Neuronal stem cell (in vitro differentiated cells): ENCODE results near the gene CDH11.

ENCODE experiments used
- DNase-seq: peaks from one replicate; pipeline ENCODE4 v3.0.0-alpha.2; 2013; ENCODE audit warnings: low spot score
- H2AFZ ChIP-seq: one replicate; pipeline ENCODE4 v1.6.1; 2013; ENCODE audit warnings: mild to moderate bottlenecking, low read length, inconsistent platforms
- H2AK5ac ChIP-seq: 2 replicates; pipeline ENCODE4 v1.6.1; 2013; ENCODE audit warnings: low read depth, mild to moderate bottlenecking, inconsistent platforms, low read length, moderate library complexity, mixed read lengths
- H2BK120ac ChIP-seq: 2 replicates; pipeline ENCODE4 v1.6.1; 2013; ENCODE audit warnings: low read depth, mild to moderate bottlenecking, inconsistent platforms, low read length, moderate library complexity, mixed read lengths
- H2BK12ac ChIP-seq: one replicate; pipeline ENCODE4 v1.6.1; 2013; ENCODE audit warnings: low read length, inconsistent platforms
- H2BK15ac ChIP-seq: 2 replicates; pipeline ENCODE4 v1.6.1; 2013; ENCODE audit warnings: mild to moderate bottlenecking, low read length, inconsistent platforms, mixed read lengths
- H2BK5ac ChIP-seq: one replicate; pipeline ENCODE4 v1.6.1; 2013; ENCODE audit warnings: inconsistent platforms, mild to moderate bottlenecking, low read length, moderate library complexity
- H3K14ac ChIP-seq: one replicate; pipeline ENCODE4 v1.6.1; 2013; ENCODE audit warnings: low read length, inconsistent platforms
- H3K18ac ChIP-seq: 2 replicates; pipeline ENCODE4 v1.6.1; 2013; ENCODE audit warnings: low read length, inconsistent platforms
- H3K23ac ChIP-seq: 2 replicates; pipeline ENCODE4 v1.6.1; 2013; ENCODE audit warnings: low read depth, mild to moderate bottlenecking, mixed read lengths, low read length, inconsistent platforms; ENCODE audit not compliant: poor library complexity
- H3K27ac ChIP-seq: replicated peaks from 3 replicates; pipeline ENCODE4 v1.5.1; 2013; ENCODE audit warnings: low read length, inconsistent platforms
- H3K27me3 ChIP-seq, 3 experiments: 2 replicates each; pipeline ENCODE4 v1.6.1; 2013; ENCODE audit warnings: low read length in 3 of 3, mild to moderate bottlenecking in 2 of 3, inconsistent platforms in 1 of 3, low read depth in 1 of 3, mixed read lengths in 1 of 3, moderate library complexity in 1 of 3; ENCODE audit not compliant: control insufficient read depth in 3 of 3, insufficient read depth in 3 of 3
- H3K36me3 ChIP-seq, 2 donors: replicated peaks in 1 of 2; 2 replicates each; pipeline ENCODE4 v1.6.1; 2013; ENCODE audit warnings: low read length in 2 of 2; ENCODE audit not compliant: control insufficient read depth in 2 of 2, insufficient read depth in 2 of 2
- H3K4ac ChIP-seq: 2 replicates; pipeline ENCODE4 v1.6.1; 2013; ENCODE audit warnings: inconsistent platforms, mild to moderate bottlenecking, low read length, moderate library complexity
- H3K4me1 ChIP-seq, 2 donors: 1 replicate in 1 of 2; 2 replicates in 1 of 2; pipeline ENCODE4 v1.6.1; 2013; ENCODE audit warnings: low read length in 2 of 2, low read depth in 1 of 2; ENCODE audit not compliant: control insufficient read depth in 2 of 2, insufficient read depth in 1 of 2
- H3K4me2 ChIP-seq: one replicate; pipeline ENCODE4 v1.6.1; 2013; ENCODE audit warnings: mild to moderate bottlenecking, low read length, inconsistent platforms; ENCODE audit not compliant: insufficient read depth, poor library complexity, severe bottlenecking
- H3K4me3 ChIP-seq, 2 donors: 2 replicates each; pipeline ENCODE4 v1.5.1; 2013; ENCODE audit warnings: low read length in 2 of 2, mild to moderate bottlenecking in 2 of 2, inconsistent platforms in 1 of 2, moderate library complexity in 1 of 2
- H3K79me1 ChIP-seq: one replicate; pipeline ENCODE4 v1.6.1; 2013; ENCODE audit warnings: low read depth, mild to moderate bottlenecking, inconsistent platforms, low read length, moderate library complexity
- H3K9ac ChIP-seq: one replicate; pipeline ENCODE4 v1.6.1; 2013; ENCODE audit warnings: mild to moderate bottlenecking, low read depth, low read length, inconsistent platforms; ENCODE audit not compliant: poor library complexity
- H3K9me3 ChIP-seq, 2 donors: replicated peaks in 1 of 2; 2 replicates each; pipeline versions ENCODE3 to v1.6.1; 2013; ENCODE audit warnings: low read length in 2 of 2, mild to moderate bottlenecking in 2 of 2, inconsistent platforms in 1 of 2, low read depth in 1 of 2, mixed read lengths in 1 of 2, moderate library complexity in 1 of 2; ENCODE audit not compliant: control insufficient read depth in 2 of 2, insufficient read depth in 1 of 2
- H4K8ac ChIP-seq: one replicate; pipeline ENCODE4 v1.6.1; 2013; ENCODE audit warnings: low read depth, mild to moderate bottlenecking, inconsistent platforms, low read length, moderate library complexity
- H4K91ac ChIP-seq: one replicate; pipeline ENCODE4 v1.6.1; 2013; ENCODE audit warnings: low read length, low read depth, mild to moderate bottlenecking, inconsistent platforms; ENCODE audit not compliant: poor library complexity
- WGBS, 2 donors: extraction: QIAGEN DNeasy Blood & Tissue Kit; methylation state at CpG; one replicate each; pipeline ENCODE4 v1.1.7; 2013; ENCODE audit warnings: missing lambda C conversion rate in 2 of 2, mixed read lengths in 1 of 2; ENCODE audit not compliant: insufficient read length in 2 of 2, insufficient replicate concordance in 1 of 2; ENCODE audit errors: extremely low coverage in 2 of 2; 5-methylcytosine and 5-hydroxymethylcytosine counted together

The CDH11 gene

DNA sequence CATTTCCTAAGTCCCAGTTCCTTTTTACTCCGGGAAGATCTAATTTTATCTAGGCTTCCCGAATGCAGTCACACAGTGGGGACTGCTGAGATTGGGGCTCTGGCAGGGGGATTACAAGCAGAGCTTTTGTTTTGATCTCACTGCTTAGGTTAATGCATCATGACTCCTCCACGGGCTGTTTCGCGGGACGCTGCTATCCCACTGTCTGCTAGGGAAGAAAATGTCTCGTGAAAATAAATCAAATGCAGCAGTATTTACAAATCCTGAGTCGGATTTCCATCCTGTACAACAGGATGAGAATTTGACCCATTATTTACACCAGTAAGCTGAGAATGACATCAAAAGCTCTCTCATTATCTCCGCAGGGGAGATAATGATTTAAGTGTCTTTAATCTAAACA lies 83.8 kb downstream of the CDH11 start:
- Histone ChIP-seq H3K4me1 (peaks cover 0 to 25% of the 10 kb centered on the region in 2 donors), H2BK5ac (no peak overlapping the region), H3K79me1 (peaks cover 2% of the 10 kb centered on the region), H3K9ac (no peak overlapping the region), H3K23ac (no peak overlapping the region), H2BK12ac (no peak overlapping the region), H3K14ac (no peak overlapping the region), H2BK15ac (no peak overlapping the region), H2BK120ac (no peak overlapping the region), H2AK5ac (no peak overlapping the region), H4K91ac (no peak overlapping the region), H2AFZ (no peak overlapping the region), H3K4ac (no peak overlapping the region), H3K27me3 (no peaks in the 10 kb centered on the region), H3K27ac (peak overlapping the region; percentile 4), H3K18ac (no peak overlapping the region), H3K4me3 (no peak overlapping the region), H4K8ac (no peak overlapping the region), H3K36me3 (peaks cover 0 to 12% of the 10 kb centered on the region in 2 donors), H3K4me2 (no peak overlapping the region), H3K9me3 (peaks cover 0 to 6% of the 10 kb centered on the region in 2 donors)
- DNase-seq, result no peak
- WGBS, 2 donors, result no CpG with 5 or more reads among the region's 9 CpGs

DNA sequence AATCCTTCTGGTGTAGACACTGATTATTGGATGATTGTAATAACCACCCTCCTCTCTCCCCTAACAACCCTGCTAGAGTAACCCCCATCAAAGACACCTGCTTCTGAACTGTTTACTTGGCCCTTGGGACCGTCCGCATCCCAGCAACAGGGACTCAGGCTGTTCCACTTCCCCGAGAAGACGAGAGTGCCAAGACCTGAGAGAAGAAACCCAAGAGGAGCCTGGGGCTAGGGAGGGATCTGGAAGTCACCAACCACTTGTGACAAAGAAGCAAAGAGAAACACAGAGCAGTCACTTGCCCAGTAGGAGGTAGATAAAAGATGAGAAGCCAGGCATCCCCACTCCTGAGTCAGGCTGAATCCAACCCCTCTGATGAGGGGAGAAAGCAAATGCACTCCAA lies 84.3 kb downstream of the CDH11 start:
- no peak overlapping the region for H2BK12ac ChIP-seq

DNA sequence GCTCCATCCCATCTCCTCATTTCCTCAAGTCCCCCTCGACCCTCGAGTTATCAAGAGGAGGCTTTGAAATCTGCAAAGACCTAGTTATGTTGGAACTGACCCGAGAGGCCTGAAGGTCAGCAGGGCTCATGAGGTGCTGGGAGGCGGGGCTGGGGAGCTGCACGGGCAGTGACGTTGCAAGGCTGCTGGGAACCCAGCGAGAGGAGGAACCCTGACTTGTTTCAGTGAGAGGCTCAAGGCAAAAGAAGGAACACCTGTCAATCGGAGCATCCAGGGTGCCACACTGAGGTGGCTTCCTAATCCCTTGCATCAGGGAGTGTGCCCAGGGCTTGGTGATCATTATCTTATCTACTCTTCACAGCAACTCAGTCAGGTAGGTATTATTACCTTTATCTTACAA lies 86.9 kb downstream of the CDH11 start:
- no CpG with 5 or more reads among the region's 8 CpGs for WGBS, 2 donors
- no peak overlapping the region for H2BK120ac ChIP-seq
- peaks cover 0 to 2% of the 10 kb centered on the region in 2 donors for H3K36me3 ChIP-seq
- H4K91ac ChIP-seq, result no peak overlapping the region
- no peak overlapping the region for H3K27ac ChIP-seq
- H3K4ac ChIP-seq, result no peak overlapping the region
- H3K14ac ChIP-seq, result no peak overlapping the region
- H3K4me3 ChIP-seq, result no peak overlapping the region
- peaks cover 0 to 25% of the 10 kb centered on the region in 2 donors for H3K4me1 ChIP-seq
- no peak overlapping the region for H3K9ac ChIP-seq
- no peak overlapping the region for H3K4me2 ChIP-seq
- H3K79me1 ChIP-seq, result peaks cover 5% of the 10 kb centered on the region
- peak overlapping the region; percentile 4 for H3K18ac ChIP-seq
- no peak overlapping the region for H3K23ac ChIP-seq
- H2BK5ac ChIP-seq, result no peak overlapping the region
- no peak overlapping the region for H2AK5ac ChIP-seq
- no peaks in the 10 kb centered on the region for H3K9me3 ChIP-seq
- no peak overlapping the region for H2AFZ ChIP-seq
- H3K27me3 ChIP-seq, result no peaks in the 10 kb centered on the region
- H2BK12ac ChIP-seq, result no peak overlapping the region
- H4K8ac ChIP-seq, result no peak overlapping the region
- no peak for DNase-seq
- no peak overlapping the region for H2BK15ac ChIP-seq

More for the DNA sequence above, 84.3 kb downstream of the CDH11 start:
- Histone ChIP-seq H3K4me1 (peaks cover 0 to 25% of the 10 kb centered on the region in 2 donors), H3K9me3 (peaks cover 0 to 6% of the 10 kb centered on the region in 2 donors), H3K4me2 (no peak overlapping the region), H3K36me3 (peaks cover 0 to 10% of the 10 kb centered on the region in 2 donors), H2BK120ac (no peak overlapping the region), H3K9ac (no peak overlapping the region), H3K79me1 (peaks cover 5% of the 10 kb centered on the region), H3K27ac (no peak overlapping the region), H3K4me3 (no peak overlapping the region), H2BK15ac (no peak overlapping the region), H3K14ac (no peak overlapping the region), H3K4ac (no peak overlapping the region), H3K27me3 (no peaks in the 10 kb centered on the region), H2AFZ (no peak overlapping the region), H3K18ac (no peak overlapping the region), H3K23ac (no peak overlapping the region), H4K8ac (no peak overlapping the region), H4K91ac (no peak overlapping the region), H2BK5ac (no peak overlapping the region), H2AK5ac (no peak overlapping the region)
- WGBS, 2 donors, result no CpG with 5 or more reads among the region's 4 CpGs
- DNase-seq, result no peak

DNA sequence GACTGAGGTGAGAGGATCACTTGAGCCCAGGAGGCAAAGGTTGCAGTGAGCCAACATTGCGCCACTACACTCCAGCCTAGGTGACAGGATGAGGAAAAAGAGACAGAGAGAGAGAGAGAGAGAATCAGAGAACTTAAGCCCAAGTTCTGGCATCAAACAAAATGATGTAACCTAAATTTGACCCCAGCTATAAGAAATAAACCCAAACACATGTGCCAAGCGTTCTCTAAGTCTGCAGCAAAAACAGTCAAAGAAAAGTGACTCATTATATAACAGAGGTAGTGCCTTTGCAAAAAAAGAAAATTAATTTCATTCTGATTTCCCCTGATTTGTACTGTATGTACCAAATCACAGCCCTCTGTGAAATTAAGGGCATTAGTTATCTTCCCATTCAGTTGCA lies 89.5 kb downstream of the CDH11 start:
- H3K27me3 ChIP-seq, result no peaks in the 10 kb centered on the region
- H2AFZ ChIP-seq, result no peak overlapping the region
- H3K36me3 ChIP-seq, result peaks cover 0 to 7% of the 10 kb centered on the region in 2 donors
- no CpG with 5 or more reads among the region's 2 CpGs for WGBS, 2 donors
- no peak overlapping the region for H4K8ac ChIP-seq
- no peak overlapping the region for H2BK12ac ChIP-seq
- H2AK5ac ChIP-seq, result no peak overlapping the region
- H3K4me2 ChIP-seq, result no peak overlapping the region
- no peak overlapping the region for H4K91ac ChIP-seq
- peaks cover 0 to 15% of the 10 kb centered on the region in 2 donors for H3K4me1 ChIP-seq
- H3K9ac ChIP-seq, result no peak overlapping the region
- no peak overlapping the region for H3K14ac ChIP-seq
- peaks cover 5% of the 10 kb centered on the region for H3K79me1 ChIP-seq
- no peaks in the 10 kb centered on the region for H3K9me3 ChIP-seq
- no peak overlapping the region for H2BK15ac ChIP-seq
- no peak overlapping the region for H3K23ac ChIP-seq
- H3K4me3 ChIP-seq, result no peak overlapping the region
- no peak overlapping the region for H3K18ac ChIP-seq
- H2BK120ac ChIP-seq, result no peak overlapping the region
- no peak overlapping the region for H3K27ac ChIP-seq
- DNase-seq, result no peak
- H2BK5ac ChIP-seq, result no peak overlapping the region
- no peak overlapping the region for H3K4ac ChIP-seq
